HepG2 (cell line): Measurements from ENCODE around the gene EHD4. TPM values are rescaled to one million over a fixed set of nuclear protein-coding genes. Genes with fewer than 3 reads are reported as not detected.

ENCODE experiments used
- EED ChIP-seq: sonication (generic); formaldehyde crosslinking; IDR thresholded peaks from 2 replicates; pipeline ENCODE4 v1.5.0; 2020; ENCODE audit warnings: mild to moderate bottlenecking, missing genetic modification reagents
- MATR3 ChIP-seq: sonication (generic); formaldehyde crosslinking; IDR thresholded peaks from 2 replicates; pipeline ENCODE4 v1.4.0; 2020; ENCODE audit warnings: missing genetic modification reagents
- NAIF1 ChIP-seq: sonication (generic); formaldehyde crosslinking; IDR thresholded peaks from 2 replicates; pipeline ENCODE4 v1.5.0; 2020; ENCODE audit warnings: mild to moderate bottlenecking, missing genetic modification reagents, borderline replicate concordance
- ZBTB3 ChIP-seq: sonication (generic); formaldehyde crosslinking; IDR thresholded peaks from 2 replicates; pipeline ENCODE4 v1.4.0; 2020; ENCODE audit warnings: low read depth, mild to moderate bottlenecking, moderate library complexity, missing genetic modification reagents, borderline replicate concordance
- ZNF207 ChIP-seq: fragments of 450-650 bp; IDR thresholded peaks from 2 replicates; pipeline ENCODE4 v1.6.1; 2016; ENCODE audit warnings: antibody characterized with exemption, borderline replicate concordance
- ZNF263 ChIP-seq: sonication (generic); formaldehyde crosslinking; IDR thresholded peaks from 2 replicates; pipeline ENCODE4 v1.4.0; 2020; ENCODE audit warnings: missing genetic modification reagents
- ZNF841 ChIP-seq: sonication (generic); formaldehyde crosslinking; IDR thresholded peaks from 2 replicates; pipeline ENCODE4 v1.8.1; 2023; ENCODE audit warnings: missing genetic modification reagents, borderline replicate concordance
- polyA plus RNA-seq, 8 experiments: library from polyadenylated mRNA; depleted of rRNA in 3 of 8; stranded (reverse) in 7 of 8; unstranded in 1 of 8; fragments of >200 nt; fragmentation: Illumina TruSeq in 4 of 8; extraction: Trizol in 4 of 8; gene quantifications; 2 replicates each; pipeline versions ENCODE4 v1.2.1 to v1.2.3, GENCODE V29; 2011 to 2016; ENCODE audit warnings: low read depth in 4 of 8, missing spikeins in 1 of 8, mixed read lengths in 1 of 8; ENCODE audit not compliant: insufficient read depth in 1 of 8
- total RNA-seq, 5 experiments: library from RNA; depleted of rRNA; stranded (reverse); fragments of >200 nt; fragmentation: Illumina TruSeq; extraction: Trizol; gene quantifications; 2 replicates each; pipeline ENCODE4 v1.2.3, GENCODE V29; 2016; ENCODE audit warnings: low read depth in 1 of 5
- TF ChIP-seq, protein P1 (sequence below): sonication (generic); formaldehyde crosslinking; IDR thresholded peaks from one replicate; pipeline ENCODE4 v1.5.1; 2020; ENCODE audit warnings: mild to moderate bottlenecking, missing genetic modification reagents; ENCODE audit errors: not compliant biosample characterization
- TF ChIP-seq, protein P2 (sequence below), 2 experiments: IDR thresholded peaks; 2 replicates each; pipeline ENCODE4 v1.6.1; 2011 to 2012; ENCODE audit warnings: low read length in 2 of 2, borderline replicate concordance in 1 of 2, low read depth in 1 of 2, mild to moderate bottlenecking in 1 of 2, moderate library complexity in 1 of 2
- TF ChIP-seq, protein P3 (sequence below): sonication (generic); formaldehyde crosslinking; IDR thresholded peaks from 2 replicates; pipeline ENCODE4 v1.4.0; 2020; ENCODE audit warnings: mild to moderate bottlenecking, low read depth, missing genetic modification reagents

The EHD4 gene
- total and polyA plus RNA-seq, 2 of the 13 experiments (the other 11 are each of a cell fraction or from before 2014, with no cell fraction given), result 3.1 to 4.8 TPM

DNA sequence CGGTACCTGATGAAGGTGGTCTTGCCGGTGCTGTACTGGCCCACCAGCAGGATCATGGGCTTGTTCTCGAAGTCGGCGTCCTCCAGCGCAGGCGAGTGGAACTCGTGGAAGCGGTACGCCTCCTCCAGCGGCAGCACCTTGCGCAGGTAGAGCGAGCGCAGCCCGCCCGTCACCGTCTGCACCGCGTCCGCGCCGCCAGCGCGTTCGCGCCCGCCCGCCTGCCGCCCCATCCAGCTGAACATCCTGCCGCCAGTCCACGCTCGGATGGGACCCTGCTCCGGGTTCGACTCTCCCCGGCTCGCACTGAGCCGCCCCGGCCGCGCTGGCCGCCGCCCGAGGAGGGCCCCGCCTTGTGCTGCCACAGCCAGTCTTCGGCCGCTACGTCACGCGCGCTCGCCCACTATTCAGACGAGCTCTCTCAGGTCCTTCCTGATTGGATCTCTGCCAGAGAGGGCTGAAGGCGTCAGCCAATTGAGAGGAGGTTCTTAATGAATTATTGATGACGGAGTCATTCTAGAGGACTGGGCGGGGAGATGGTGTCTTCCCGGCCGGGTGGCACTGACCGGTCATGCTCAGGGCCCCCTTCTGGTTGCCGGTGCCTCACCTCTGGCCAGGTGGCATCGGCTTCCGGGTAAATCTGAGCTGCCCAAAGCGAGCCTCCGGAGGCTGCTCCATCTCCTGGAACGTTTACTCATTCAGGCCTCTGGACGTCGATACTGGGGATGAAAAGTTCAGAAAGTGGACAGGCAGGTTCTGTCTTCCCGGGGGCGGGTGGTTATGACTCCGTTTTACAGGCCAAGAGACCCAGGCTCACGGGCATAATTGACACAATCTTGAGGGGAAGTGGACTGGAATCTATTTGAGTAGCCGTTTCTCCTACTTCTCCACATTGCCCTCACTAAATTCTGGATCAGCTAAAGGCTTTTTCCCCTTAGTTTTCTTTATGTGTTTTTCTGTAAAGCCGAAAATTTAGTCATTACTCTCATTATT is at the start of gene EHD4 (continued):
- TF ChIP-seq, protein P1, sequence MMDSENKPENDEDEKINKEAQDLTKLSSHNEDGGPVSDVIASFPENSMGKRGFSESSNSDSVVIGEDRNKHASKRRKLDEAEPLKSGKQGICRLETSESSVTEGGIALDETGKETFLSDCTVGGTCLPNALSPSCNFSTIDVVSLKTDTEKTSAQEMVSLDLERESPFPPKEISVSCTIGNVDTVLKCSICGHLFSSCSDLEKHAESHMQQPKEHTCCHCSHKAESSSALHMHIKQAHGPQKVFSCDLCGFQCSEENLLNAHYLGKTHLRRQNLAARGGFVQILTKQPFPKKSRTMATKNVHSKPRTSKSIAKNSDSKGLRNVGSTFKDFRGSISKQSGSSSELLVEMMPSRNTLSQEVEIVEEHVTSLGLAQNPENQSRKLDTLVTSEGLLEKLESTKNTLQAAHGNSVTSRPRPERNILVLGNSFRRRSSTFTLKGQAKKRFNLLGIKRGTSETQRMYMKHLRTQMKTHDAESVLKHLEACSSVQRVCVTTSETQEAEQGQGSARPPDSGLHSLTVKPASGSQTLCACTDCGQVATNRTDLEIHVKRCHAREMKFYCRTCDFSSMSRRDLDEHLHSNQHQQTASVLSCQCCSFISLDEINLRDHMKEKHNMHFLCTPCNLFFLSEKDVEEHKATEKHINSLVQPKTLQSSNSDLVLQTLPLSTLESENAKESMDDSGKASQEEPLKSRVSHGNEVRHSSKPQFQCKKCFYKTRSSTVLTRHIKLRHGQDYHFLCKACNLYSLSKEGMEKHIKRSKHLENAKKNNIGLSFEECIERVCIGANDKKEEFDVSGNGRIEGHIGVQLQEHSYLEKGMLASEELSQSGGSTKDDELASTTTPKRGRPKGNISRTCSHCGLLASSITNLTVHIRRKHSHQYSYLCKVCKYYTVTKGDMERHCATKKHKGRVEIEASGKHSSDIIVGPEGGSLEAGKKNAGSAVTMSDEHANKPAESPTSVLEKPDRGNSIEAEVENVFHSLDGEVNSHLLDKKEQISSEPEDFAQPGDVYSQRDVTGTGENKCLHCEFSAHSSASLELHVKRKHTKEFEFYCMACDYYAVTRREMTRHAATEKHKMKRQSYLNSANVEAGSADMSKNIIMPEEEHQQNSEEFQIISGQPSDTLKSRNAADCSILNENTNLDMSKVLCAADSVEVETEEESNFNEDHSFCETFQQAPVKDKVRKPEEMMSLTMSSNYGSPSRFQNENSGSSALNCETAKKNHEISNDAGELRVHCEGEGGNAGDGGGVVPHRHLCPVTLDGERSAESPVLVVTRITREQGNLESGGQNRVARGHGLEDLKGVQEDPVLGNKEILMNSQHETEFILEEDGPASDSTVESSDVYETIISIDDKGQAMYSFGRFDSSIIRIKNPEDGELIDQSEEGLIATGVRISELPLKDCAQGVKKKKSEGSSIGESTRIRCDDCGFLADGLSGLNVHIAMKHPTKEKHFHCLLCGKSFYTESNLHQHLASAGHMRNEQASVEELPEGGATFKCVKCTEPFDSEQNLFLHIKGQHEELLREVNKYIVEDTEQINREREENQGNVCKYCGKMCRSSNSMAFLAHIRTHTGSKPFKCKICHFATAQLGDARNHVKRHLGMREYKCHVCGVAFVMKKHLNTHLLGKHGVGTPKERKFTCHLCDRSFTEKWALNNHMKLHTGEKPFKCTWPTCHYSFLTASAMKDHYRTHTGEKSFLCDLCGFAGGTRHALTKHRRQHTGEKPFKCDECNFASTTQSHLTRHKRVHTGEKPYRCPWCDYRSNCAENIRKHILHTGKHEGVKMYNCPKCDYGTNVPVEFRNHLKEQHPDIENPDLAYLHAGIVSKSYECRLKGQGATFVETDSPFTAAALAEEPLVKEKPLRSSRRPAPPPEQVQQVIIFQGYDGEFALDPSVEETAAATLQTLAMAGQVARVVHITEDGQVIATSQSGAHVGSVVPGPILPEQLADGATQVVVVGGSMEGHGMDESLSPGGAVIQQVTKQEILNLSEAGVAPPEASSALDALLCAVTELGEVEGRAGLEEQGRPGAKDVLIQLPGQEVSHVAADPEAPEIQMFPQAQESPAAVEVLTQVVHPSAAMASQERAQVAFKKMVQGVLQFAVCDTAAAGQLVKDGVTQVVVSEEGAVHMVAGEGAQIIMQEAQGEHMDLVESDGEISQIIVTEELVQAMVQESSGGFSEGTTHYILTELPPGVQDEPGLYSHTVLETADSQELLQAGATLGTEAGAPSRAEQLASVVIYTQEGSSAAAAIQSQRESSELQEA (CRISPR knock-in tag), result peak; percentile 46
- TF ChIP-seq ZNF841 (CRISPR knock-in tag), result no peak
- TF ChIP-seq, protein P2, sequence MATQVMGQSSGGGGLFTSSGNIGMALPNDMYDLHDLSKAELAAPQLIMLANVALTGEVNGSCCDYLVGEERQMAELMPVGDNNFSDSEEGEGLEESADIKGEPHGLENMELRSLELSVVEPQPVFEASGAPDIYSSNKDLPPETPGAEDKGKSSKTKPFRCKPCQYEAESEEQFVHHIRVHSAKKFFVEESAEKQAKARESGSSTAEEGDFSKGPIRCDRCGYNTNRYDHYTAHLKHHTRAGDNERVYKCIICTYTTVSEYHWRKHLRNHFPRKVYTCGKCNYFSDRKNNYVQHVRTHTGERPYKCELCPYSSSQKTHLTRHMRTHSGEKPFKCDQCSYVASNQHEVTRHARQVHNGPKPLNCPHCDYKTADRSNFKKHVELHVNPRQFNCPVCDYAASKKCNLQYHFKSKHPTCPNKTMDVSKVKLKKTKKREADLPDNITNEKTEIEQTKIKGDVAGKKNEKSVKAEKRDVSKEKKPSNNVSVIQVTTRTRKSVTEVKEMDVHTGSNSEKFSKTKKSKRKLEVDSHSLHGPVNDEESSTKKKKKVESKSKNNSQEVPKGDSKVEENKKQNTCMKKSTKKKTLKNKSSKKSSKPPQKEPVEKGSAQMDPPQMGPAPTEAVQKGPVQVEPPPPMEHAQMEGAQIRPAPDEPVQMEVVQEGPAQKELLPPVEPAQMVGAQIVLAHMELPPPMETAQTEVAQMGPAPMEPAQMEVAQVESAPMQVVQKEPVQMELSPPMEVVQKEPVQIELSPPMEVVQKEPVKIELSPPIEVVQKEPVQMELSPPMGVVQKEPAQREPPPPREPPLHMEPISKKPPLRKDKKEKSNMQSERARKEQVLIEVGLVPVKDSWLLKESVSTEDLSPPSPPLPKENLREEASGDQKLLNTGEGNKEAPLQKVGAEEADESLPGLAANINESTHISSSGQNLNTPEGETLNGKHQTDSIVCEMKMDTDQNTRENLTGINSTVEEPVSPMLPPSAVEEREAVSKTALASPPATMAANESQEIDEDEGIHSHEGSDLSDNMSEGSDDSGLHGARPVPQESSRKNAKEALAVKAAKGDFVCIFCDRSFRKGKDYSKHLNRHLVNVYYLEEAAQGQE (IDR thresholded peaks at IDR 0.05; ENCODE audit: borderline replicate concordance in 1 of 2, low read depth in 1 of 2, low read length in 2 of 2), result no peak
- TF ChIP-seq EED (CRISPR knock-in tag), result no peak
- TF ChIP-seq NAIF1 (CRISPR knock-in tag), result no peak
- no peak for TF ChIP-seq MATR3 (CRISPR knock-in tag)
- TF ChIP-seq, protein P3, sequence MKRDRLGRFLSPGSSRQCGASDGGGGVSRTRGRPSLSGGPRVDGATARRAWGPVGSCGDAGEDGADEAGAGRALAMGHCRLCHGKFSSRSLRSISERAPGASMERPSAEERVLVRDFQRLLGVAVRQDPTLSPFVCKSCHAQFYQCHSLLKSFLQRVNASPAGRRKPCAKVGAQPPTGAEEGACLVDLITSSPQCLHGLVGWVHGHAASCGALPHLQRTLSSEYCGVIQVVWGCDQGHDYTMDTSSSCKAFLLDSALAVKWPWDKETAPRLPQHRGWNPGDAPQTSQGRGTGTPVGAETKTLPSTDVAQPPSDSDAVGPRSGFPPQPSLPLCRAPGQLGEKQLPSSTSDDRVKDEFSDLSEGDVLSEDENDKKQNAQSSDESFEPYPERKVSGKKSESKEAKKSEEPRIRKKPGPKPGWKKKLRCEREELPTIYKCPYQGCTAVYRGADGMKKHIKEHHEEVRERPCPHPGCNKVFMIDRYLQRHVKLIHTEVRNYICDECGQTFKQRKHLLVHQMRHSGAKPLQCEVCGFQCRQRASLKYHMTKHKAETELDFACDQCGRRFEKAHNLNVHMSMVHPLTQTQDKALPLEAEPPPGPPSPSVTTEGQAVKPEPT (CRISPR knock-in tag), result peak; percentile 62; the same call in 1 of the 2 replicates
- no peak for TF ChIP-seq ZBTB3
- no peak for TF ChIP-seq ZNF263 (CRISPR knock-in tag)
- no peak for TF ChIP-seq ZNF207
